HepG2 (cell line): Measurements from ENCODE around the gene TXN2. TPM values are rescaled to one million over a fixed set of nuclear protein-coding genes. Genes with fewer than 3 reads are reported as not detected.

Source experiments
- CSRNP1 ChIP-seq: sonication (generic); formaldehyde crosslinking; IDR thresholded peaks from 2 replicates; pipeline ENCODE4 v1.8.1; 2023; ENCODE audit warnings: mild to moderate bottlenecking, missing genetic modification reagents
- DMAP1 ChIP-seq: IDR thresholded peaks from 2 replicates; pipeline ENCODE4 v1.6.1; 2016
- EZH2 ChIP-seq: conservative IDR thresholded peaks from 2 replicates; pipeline ENCODE4 v1.6.1; 2012; ENCODE audit warnings: mild to moderate bottlenecking, low read depth, low read length, moderate library complexity
- FOSL2 ChIP-seq: sonication (generic); formaldehyde crosslinking; IDR thresholded peaks from 2 replicates; pipeline ENCODE4 v1.4.0; 2020; ENCODE audit warnings: missing genetic modification reagents
- FOXK2 ChIP-seq: fragments of 450-650 bp; IDR thresholded peaks from 2 replicates; pipeline ENCODE4 v1.6.1; 2016
- GLMP ChIP-seq: sonication (generic); formaldehyde crosslinking; IDR thresholded peaks from 2 replicates; pipeline ENCODE4 v1.9.0; 2021; ENCODE audit warnings: missing genetic modification reagents, mild to moderate bottlenecking, borderline replicate concordance
- JUN ChIP-seq: sonication (generic); formaldehyde crosslinking; IDR thresholded peaks from 2 replicates; pipeline ENCODE4 v1.4.0; 2020; ENCODE audit warnings: mild to moderate bottlenecking, missing genetic modification reagents
- NBN ChIP-seq: fragments of 450-650 bp; conservative IDR thresholded peaks from 2 replicates; pipeline ENCODE4 v1.6.1; 2017
- PITX1 ChIP-seq: sonication (generic); formaldehyde crosslinking; IDR thresholded peaks from 2 replicates; pipeline ENCODE4 v1.5.1; 2020; ENCODE audit warnings: mild to moderate bottlenecking, missing genetic modification reagents
- STAT5B ChIP-seq: sonication (generic); formaldehyde crosslinking; IDR thresholded peaks from 2 replicates; pipeline ENCODE4 v1.4.0; 2020; ENCODE audit warnings: missing genetic modification reagents
- TEAD3 ChIP-seq: optimal IDR thresholded peaks from 2 replicates; pipeline ENCODE3; 2016; ENCODE audit warnings: borderline replicate concordance
- TFDP2 ChIP-seq: sonication (generic); formaldehyde crosslinking; IDR thresholded peaks from 2 replicates; pipeline ENCODE4 v1.4.0; 2020; ENCODE audit warnings: missing genetic modification reagents
- ZNF44 ChIP-seq: sonication (generic); formaldehyde crosslinking; IDR thresholded peaks from 2 replicates; pipeline ENCODE4 v1.5.1; 2020; ENCODE audit warnings: mild to moderate bottlenecking, missing genetic modification reagents
- ZNF451 ChIP-seq: sonication (generic); formaldehyde crosslinking; IDR thresholded peaks from 2 replicates; pipeline ENCODE4 v1.5.0; 2020; ENCODE audit warnings: mild to moderate bottlenecking, missing genetic modification reagents
- polyA plus RNA-seq, 8 experiments: library from polyadenylated mRNA; depleted of rRNA in 3 of 8; stranded (reverse) in 7 of 8; unstranded in 1 of 8; fragments of >200 nt; fragmentation: Illumina TruSeq in 4 of 8; extraction: Trizol in 4 of 8; gene quantifications; 2 replicates each; pipeline versions ENCODE4 v1.2.1 to v1.2.3, GENCODE V29; 2011 to 2016; ENCODE audit warnings: low read depth in 4 of 8, missing spikeins in 1 of 8, mixed read lengths in 1 of 8; ENCODE audit not compliant: insufficient read depth in 1 of 8
- total RNA-seq, 5 experiments: library from RNA; depleted of rRNA; stranded (reverse); fragments of >200 nt; fragmentation: Illumina TruSeq; extraction: Trizol; gene quantifications; 2 replicates each; pipeline ENCODE4 v1.2.3, GENCODE V29; 2016; ENCODE audit warnings: low read depth in 1 of 5
- TF ChIP-seq, protein P1 (sequence below): sonication (generic); formaldehyde crosslinking; conservative IDR thresholded peaks from 2 replicates; pipeline ENCODE4 v1.4.0; 2020; ENCODE audit warnings: mild to moderate bottlenecking, missing genetic modification reagents, moderate library complexity
- TF ChIP-seq, protein P2 (sequence below): sonication (generic); formaldehyde crosslinking; conservative IDR thresholded peaks from 2 replicates; pipeline ENCODE4 v1.8.0; 2022; ENCODE audit warnings: low read depth, missing genetic modification reagents
- TF ChIP-seq, protein P3 (sequence below): sonication (generic); formaldehyde crosslinking; conservative IDR thresholded peaks from 2 replicates; pipeline ENCODE4 v1.8.1; 2023; ENCODE audit warnings: missing genetic modification reagents

The TXN2 gene
- total and polyA plus RNA-seq, 2 of the 13 experiments (the other 11 are each of a cell fraction or from before 2014, with no cell fraction given): 41.4 to 109 TPM

DNA sequence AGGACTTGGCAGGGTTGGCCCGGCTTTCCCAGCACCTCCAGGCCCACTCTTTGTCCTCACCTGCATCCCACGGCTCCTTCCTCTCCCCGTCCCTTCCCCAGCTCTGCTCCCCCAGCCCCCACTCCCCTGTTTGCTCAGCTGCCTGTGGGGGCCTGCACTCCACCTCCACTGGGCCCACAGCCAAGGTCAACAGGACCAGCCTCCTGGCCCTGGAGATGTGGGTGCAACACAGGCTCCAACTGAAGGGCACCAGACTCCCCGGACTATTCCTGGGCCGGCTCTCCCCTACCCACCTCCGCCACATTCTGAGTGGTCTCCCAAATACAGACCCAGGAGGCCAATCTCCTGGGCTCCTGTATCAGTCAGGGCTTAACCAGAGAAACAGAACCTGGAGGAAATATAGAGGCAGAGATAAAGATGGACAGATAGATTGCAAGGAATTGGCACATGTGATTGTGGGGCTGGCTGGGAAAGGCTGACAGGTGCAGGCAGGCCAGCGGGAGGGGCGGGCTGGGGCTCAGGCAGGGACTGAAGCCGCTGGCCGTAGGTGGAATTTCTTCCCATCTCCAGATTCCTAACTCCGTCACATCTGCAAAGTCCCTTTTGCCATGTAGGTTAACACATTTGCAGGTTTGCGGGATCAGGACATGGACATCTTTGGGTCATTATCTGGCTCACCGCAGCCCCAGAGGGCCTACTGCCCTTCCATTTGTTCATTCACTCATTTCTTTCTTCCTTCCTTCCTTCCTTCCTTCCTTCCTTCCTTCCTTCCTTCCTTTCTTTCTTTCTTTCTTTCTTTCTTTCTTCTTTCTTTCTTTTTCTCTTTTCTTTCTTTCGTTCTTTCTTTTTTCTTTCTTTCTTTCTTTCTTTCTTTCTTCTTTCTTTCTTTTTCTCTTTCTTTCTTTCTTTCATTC is 47.9 kb downstream of the TXN2 start (continued):
- peak; percentile 88 for TF ChIP-seq PITX1
- TF ChIP-seq, protein P1, sequence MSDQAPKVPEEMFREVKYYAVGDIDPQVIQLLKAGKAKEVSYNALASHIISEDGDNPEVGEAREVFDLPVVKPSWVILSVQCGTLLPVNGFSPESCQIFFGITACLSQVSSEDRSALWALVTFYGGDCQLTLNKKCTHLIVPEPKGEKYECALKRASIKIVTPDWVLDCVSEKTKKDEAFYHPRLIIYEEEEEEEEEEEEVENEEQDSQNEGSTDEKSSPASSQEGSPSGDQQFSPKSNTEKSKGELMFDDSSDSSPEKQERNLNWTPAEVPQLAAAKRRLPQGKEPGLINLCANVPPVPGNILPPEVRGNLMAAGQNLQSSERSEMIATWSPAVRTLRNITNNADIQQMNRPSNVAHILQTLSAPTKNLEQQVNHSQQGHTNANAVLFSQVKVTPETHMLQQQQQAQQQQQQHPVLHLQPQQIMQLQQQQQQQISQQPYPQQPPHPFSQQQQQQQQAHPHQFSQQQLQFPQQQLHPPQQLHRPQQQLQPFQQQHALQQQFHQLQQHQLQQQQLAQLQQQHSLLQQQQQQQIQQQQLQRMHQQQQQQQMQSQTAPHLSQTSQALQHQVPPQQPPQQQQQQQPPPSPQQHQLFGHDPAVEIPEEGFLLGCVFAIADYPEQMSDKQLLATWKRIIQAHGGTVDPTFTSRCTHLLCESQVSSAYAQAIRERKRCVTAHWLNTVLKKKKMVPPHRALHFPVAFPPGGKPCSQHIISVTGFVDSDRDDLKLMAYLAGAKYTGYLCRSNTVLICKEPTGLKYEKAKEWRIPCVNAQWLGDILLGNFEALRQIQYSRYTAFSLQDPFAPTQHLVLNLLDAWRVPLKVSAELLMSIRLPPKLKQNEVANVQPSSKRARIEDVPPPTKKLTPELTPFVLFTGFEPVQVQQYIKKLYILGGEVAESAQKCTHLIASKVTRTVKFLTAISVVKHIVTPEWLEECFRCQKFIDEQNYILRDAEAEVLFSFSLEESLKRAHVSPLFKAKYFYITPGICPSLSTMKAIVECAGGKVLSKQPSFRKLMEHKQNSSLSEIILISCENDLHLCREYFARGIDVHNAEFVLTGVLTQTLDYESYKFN: peak; percentile 93
- TF ChIP-seq ZNF44: no peak
- TF ChIP-seq GLMP (CRISPR knock-in tag): no peak
- peak; percentile 24; the same call in 1 of the 2 replicates for TF ChIP-seq CSRNP1 (CRISPR knock-in tag)
- TF ChIP-seq FOXK2: no peak
- TF ChIP-seq DMAP1 (CRISPR knock-in tag): peak; percentile 58; the same call in 1 of the 2 replicates
- TF ChIP-seq ZNF451: peak; percentile 44; the same call in 1 of the 2 replicates
- TF ChIP-seq, protein P2, sequence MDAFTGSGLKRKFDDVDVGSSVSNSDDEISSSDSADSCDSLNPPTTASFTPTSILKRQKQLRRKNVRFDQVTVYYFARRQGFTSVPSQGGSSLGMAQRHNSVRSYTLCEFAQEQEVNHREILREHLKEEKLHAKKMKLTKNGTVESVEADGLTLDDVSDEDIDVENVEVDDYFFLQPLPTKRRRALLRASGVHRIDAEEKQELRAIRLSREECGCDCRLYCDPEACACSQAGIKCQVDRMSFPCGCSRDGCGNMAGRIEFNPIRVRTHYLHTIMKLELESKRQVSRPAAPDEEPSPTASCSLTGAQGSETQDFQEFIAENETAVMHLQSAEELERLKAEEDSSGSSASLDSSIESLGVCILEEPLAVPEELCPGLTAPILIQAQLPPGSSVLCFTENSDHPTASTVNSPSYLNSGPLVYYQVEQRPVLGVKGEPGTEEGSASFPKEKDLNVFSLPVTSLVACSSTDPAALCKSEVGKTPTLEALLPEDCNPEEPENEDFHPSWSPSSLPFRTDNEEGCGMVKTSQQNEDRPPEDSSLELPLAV: no peak
- TF ChIP-seq FOSL2: peak; percentile 83
- 0 out of 2 replicates have a peak, but pooled peaks have one; percentile 78 for TF ChIP-seq STAT5B (CRISPR knock-in tag)
- no peak for TF ChIP-seq NBN
- peak; percentile 40; the same call in 1 of the 2 replicates for TF ChIP-seq JUN (CRISPR knock-in tag)
- no peak for TF ChIP-seq EZH2
- TF ChIP-seq, protein P3, sequence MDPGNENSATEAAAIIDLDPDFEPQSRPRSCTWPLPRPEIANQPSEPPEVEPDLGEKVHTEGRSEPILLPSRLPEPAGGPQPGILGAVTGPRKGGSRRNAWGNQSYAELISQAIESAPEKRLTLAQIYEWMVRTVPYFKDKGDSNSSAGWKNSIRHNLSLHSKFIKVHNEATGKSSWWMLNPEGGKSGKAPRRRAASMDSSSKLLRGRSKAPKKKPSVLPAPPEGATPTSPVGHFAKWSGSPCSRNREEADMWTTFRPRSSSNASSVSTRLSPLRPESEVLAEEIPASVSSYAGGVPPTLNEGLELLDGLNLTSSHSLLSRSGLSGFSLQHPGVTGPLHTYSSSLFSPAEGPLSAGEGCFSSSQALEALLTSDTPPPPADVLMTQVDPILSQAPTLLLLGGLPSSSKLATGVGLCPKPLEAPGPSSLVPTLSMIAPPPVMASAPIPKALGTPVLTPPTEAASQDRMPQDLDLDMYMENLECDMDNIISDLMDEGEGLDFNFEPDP (CRISPR knock-in tag): no peak
- no peak for TF ChIP-seq TEAD3 (CRISPR knock-in tag)
- TF ChIP-seq TFDP2 (CRISPR knock-in tag): no peak; the same call in 1 of the 2 replicates
